Esophagus squamous epithelium (tissue), 4 donors: ENCODE measurements around the gene GALR2.

Experiments used
- POLR2A ChIP-seq, 4 donors: fragments of 450-650 bp; IDR thresholded peaks; one replicate each; pipeline ENCODE4 v1.6.1; 2017; ENCODE audit warnings: antibody characterized with exemption in 4 of 4, mild to moderate bottlenecking in 4 of 4, moderate library complexity in 3 of 4
- TF ChIP-seq, protein P1 (sequence below), 6 experiments: fragments of 450-650 bp in 4 of 6; fragments of 200-600 bp in 2 of 6; sonication (generic) in 2 of 6; IDR thresholded peaks; one replicate each; pipeline ENCODE4 v1.5.1; 2016 to 2019; ENCODE audit warnings: antibody characterized with exemption in 6 of 6, mild to moderate bottlenecking in 4 of 6, moderate library complexity in 4 of 6

DNA sequence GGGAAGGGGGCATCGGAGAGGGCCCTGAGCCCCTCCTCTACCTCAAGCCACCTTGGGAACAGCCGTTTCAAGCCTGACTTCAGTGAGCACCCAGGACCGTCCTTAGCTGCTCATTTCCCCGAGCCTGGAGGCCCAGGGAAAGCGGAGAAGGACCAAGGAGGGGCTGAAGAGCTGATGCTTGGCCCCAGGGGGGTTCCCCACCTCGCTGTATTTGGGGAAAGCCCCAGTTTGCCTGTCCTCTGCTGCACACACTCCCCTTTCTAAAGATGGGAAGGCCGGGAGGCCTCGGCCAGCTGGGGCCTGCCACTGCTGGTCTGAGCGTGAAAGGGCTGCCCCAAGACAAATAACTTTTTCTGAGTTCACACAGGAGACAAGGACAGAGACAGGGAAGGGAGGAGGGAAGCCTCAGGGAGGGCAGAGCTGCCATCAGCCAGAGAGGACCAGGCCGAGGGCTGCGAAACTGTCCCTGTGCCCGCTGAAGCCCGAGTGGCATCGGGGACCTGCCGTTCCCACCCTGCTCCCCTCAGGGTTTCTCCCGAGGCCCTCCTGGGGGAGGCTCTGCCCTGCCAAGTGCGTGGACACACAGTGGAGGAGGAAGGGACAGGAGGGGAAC is 16.0 kb downstream of the GALR2 start:
- TF ChIP-seq, protein P1, sequence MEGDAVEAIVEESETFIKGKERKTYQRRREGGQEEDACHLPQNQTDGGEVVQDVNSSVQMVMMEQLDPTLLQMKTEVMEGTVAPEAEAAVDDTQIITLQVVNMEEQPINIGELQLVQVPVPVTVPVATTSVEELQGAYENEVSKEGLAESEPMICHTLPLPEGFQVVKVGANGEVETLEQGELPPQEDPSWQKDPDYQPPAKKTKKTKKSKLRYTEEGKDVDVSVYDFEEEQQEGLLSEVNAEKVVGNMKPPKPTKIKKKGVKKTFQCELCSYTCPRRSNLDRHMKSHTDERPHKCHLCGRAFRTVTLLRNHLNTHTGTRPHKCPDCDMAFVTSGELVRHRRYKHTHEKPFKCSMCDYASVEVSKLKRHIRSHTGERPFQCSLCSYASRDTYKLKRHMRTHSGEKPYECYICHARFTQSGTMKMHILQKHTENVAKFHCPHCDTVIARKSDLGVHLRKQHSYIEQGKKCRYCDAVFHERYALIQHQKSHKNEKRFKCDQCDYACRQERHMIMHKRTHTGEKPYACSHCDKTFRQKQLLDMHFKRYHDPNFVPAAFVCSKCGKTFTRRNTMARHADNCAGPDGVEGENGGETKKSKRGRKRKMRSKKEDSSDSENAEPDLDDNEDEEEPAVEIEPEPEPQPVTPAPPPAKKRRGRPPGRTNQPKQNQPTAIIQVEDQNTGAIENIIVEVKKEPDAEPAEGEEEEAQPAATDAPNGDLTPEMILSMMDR (IDR thresholded peaks at IDR 0.05), result no peak
- no peak for TF ChIP-seq POLR2A (IDR thresholded peaks at IDR 0.05)
